Activated T-cell treated with anti-CD3 and anti-CD28 coated beads, Interleukin-2, amount 50 U/mL, for 1 hour (primary cell): ENCODE results near the gene PRDM4.

ENCODE experiments used
- DNase-seq: peaks from one replicate; pipeline ENCODE4 v3.0.0-alpha.2; 2020

The PRDM4 gene

GRCh38 chr12:107684029-107684795 is 76.7 kb downstream of the PRDM4 start:
- no peak for DNase-seq
